Measurements from ENCODE around the gene EFNA5.
"Not testable (repeated sequence)": the region's sequence is repeated elsewhere in the genome, so short reads cannot be mapped to it uniquely, and the experiment has no call there.

The EFNA5 gene

GRCh38 chr5:107352576-107352975, 318.2 kb downstream of the EFNA5 start:
- DNase-seq (ENCODE audit: extremely low read depth, insufficient read length): no peak
- Histone ChIP-seq H3K36me3 (ENCODE audit: control insufficient read depth, insufficient read depth, low read length) (no peaks in the 10 kb centered on the region), H3K4me3 (replicated peaks; ENCODE audit: low read depth, low read length) (no peak overlapping the region), H3K27me3 (replicated peaks; ENCODE audit: control insufficient read depth, insufficient read depth, low read length) (no peaks in the 10 kb centered on the region)
- TF ChIP-seq CTCF (IDR thresholded peaks at IDR 0.05; ENCODE audit: insufficient read depth, low read length, poor library complexity, severe bottlenecking): no peak

GRCh38 chr5:107346580-107346979, 324.2 kb downstream of the EFNA5 start:
- H3K36me3 ChIP-seq (ENCODE audit: control insufficient read depth, insufficient read depth, low read length); DNase-seq (ENCODE audit: extremely low read depth, insufficient read length); H3K27me3 ChIP-seq (replicated peaks; ENCODE audit: control insufficient read depth, insufficient read depth, low read length): not testable (repeated sequence)

GRCh38 chr5:107342371-107342770, 328.4 kb downstream of the EFNA5 start:
- no peaks in the 10 kb centered on the region for H3K27me3 ChIP-seq (replicated peaks; ENCODE audit: control insufficient read depth, insufficient read depth, low read length)
- H3K4me3 ChIP-seq (replicated peaks; ENCODE audit: low read depth, low read length): no peak overlapping the region
- no peaks in the 10 kb centered on the region for H3K36me3 ChIP-seq (ENCODE audit: control insufficient read depth, insufficient read depth, low read length)
- TF ChIP-seq CTCF (IDR thresholded peaks at IDR 0.05; ENCODE audit: insufficient read depth, low read length, poor library complexity, severe bottlenecking): no peak
- DNase-seq (ENCODE audit: extremely low read depth, insufficient read length): no peak

More at GRCh38 chr5:107346580-107346979, 324.2 kb downstream of the EFNA5 start:
- not testable (repeated sequence) for H3K4me3 ChIP-seq (replicated peaks; ENCODE audit: low read depth, low read length)

GRCh38 chr5:107341376-107342084, 329.2 kb downstream of the EFNA5 start:
- no peak for DNase-seq (ENCODE audit: extremely low read depth, insufficient read length)
- Histone ChIP-seq H3K27me3 (replicated peaks; ENCODE audit: control insufficient read depth, insufficient read depth, low read length) (no peaks in the 10 kb centered on the region), H3K4me3 (replicated peaks; ENCODE audit: low read depth, low read length) (no peak overlapping the region), H3K36me3 (ENCODE audit: control insufficient read depth, insufficient read depth, low read length) (no peaks in the 10 kb centered on the region)
- no peak for TF ChIP-seq CTCF (IDR thresholded peaks at IDR 0.05; ENCODE audit: insufficient read depth, low read length, poor library complexity, severe bottlenecking)

GRCh38 chr5:107340631-107341030, 330.1 kb downstream of the EFNA5 start:
- no peak for DNase-seq (ENCODE audit: extremely low read depth, insufficient read length)
- Histone ChIP-seq H3K36me3 (ENCODE audit: control insufficient read depth, insufficient read depth, low read length) (no peaks in the 10 kb centered on the region), H3K27me3 (replicated peaks; ENCODE audit: control insufficient read depth, insufficient read depth, low read length) (no peaks in the 10 kb centered on the region), H3K4me3 (replicated peaks; ENCODE audit: low read depth, low read length) (no peak overlapping the region)
- TF ChIP-seq CTCF (IDR thresholded peaks at IDR 0.05; ENCODE audit: insufficient read depth, low read length, poor library complexity, severe bottlenecking): no peak

GRCh38 chr5:107338335-107338734, 332.4 kb downstream of the EFNA5 start:
- Histone ChIP-seq H3K27me3 (replicated peaks; ENCODE audit: control insufficient read depth, insufficient read depth, low read length) (no peaks in the 10 kb centered on the region), H3K36me3 (ENCODE audit: control insufficient read depth, insufficient read depth, low read length) (no peaks in the 10 kb centered on the region), H3K4me3 (replicated peaks; ENCODE audit: low read depth, low read length) (no peak overlapping the region)
- DNase-seq (ENCODE audit: extremely low read depth, insufficient read length): no peak
- no peak for TF ChIP-seq CTCF (IDR thresholded peaks at IDR 0.05; ENCODE audit: insufficient read depth, low read length, poor library complexity, severe bottlenecking)

All from GM06990 (cell line).